ENCODE measurements around the gene STIM1. TPM values are rescaled to one million over a fixed set of nuclear protein-coding genes. Genes with fewer than 3 reads are reported as not detected.

The STIM1 gene
- total RNA-seq, 1 experiment from 2014 or later = 15.2 TPM

DNA sequence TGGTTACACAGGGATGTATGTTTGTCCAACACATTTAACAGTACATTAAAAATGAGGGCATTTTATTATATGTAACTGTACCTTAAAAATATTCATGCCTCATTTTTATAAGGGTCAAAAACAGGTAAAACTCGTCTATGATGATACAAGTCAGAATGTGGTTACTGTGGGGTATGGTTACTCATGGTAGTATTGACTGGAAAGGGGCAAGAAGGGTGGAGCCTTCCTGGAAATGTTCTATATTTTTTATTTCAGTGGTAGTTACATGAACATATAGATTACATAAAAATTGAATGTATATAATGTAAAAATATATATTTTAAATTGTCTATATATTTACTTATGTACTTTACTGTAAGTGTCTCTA lies 99.8 kb downstream of the STIM1 start:
- no peak for DNase-seq
- H3K27ac Mint-ChIP-seq = no peak overlapping the region
- H3K36me3 Mint-ChIP-seq (ENCODE audit: insufficient read depth in 1 of 3, low read depth in 3 of 3) = no peaks in the 10 kb centered on the region
- Histone ChIP-seq H3K4me1 (ENCODE audit: insufficient read depth, low read length) (no peaks in the 10 kb centered on the region; the same call in 1 of the 2 replicates), H3K9me3 (ENCODE audit: control insufficient read depth, low read depth, low read length) (no peaks in the 10 kb centered on the region), H3K4ac (ENCODE audit: low read depth, low read length) (no peak overlapping the region), H2AK5ac (ENCODE audit: insufficient read length, low read length) (no peak overlapping the region), H2BK20ac (ENCODE audit: low read depth, low read length, poor library complexity, severe bottlenecking) (no peak overlapping the region), H2BK15ac (ENCODE audit: low read depth, low read length) (no peak overlapping the region), H4K20me1 (ENCODE audit: control insufficient read depth, insufficient read depth, insufficient read length) (no peaks in the 10 kb centered on the region), H3K23me2 (ENCODE audit: insufficient read length, low read depth, low read length, poor library complexity, severe bottlenecking) (no peaks in the 10 kb centered on the region), H3K18ac (ENCODE audit: insufficient read length, low read depth, low read length) (no peak overlapping the region), H2AFZ (ENCODE audit: low read length) (no peak overlapping the region), H3K27ac (ENCODE audit: insufficient read length, low read depth, low read length) (no peak overlapping the region), H3T11ph (ENCODE audit: low read length) (no peak overlapping the region), H3K79me2 (ENCODE audit: insufficient read depth, low read length) (no peaks in the 10 kb centered on the region), H2BK120ac (ENCODE audit: low read depth, low read length, poor library complexity, severe bottlenecking) (no peak overlapping the region), H3K4me2 (ENCODE audit: insufficient read depth, insufficient read length, low read length) (no peak overlapping the region), H3K23ac (ENCODE audit: insufficient read length, low read depth, low read length) (no peak overlapping the region), H4K5ac (ENCODE audit: insufficient read length, low read depth, low read length) (no peak overlapping the region), H4K8ac (replicated peaks; ENCODE audit: insufficient read length, low read depth, low read length) (no peak overlapping the region), H3K27me3 (ENCODE audit: insufficient read depth, low read length) (no peaks in the 10 kb centered on the region), H2BK5ac (ENCODE audit: insufficient read length, low read length) (no peak overlapping the region), H3K56ac (ENCODE audit: insufficient read length, low read depth, low read length) (no peak overlapping the region), H4K91ac (ENCODE audit: insufficient read length, low read depth, low read length) (no peak overlapping the region), H3K9ac (ENCODE audit: extremely low read depth, insufficient read length, low read length) (no peak overlapping the region), H3K79me1 (ENCODE audit: insufficient read depth, low read depth, low read length, poor library complexity, severe bottlenecking) (no peaks in the 10 kb centered on the region), H2BK12ac (ENCODE audit: insufficient read length, low read depth, low read length) (no peak overlapping the region), H3K14ac (ENCODE audit: insufficient read depth, low read length) (no peak overlapping the region)
- H3K9me3 Mint-ChIP-seq = no peaks in the 10 kb centered on the region
- H3K27me3 Mint-ChIP-seq (ENCODE audit: low read depth) = no peaks in the 10 kb centered on the region
- no peak for TF ChIP-seq CTCF (conservative IDR thresholded peaks at IDR 0.05)
- H3K4me1 Mint-ChIP-seq = peaks cover 8 to 11% of the 10 kb centered on the region in 2 experiments
- H3K4me3 Mint-ChIP-seq = no peak overlapping the region
- no CpG with 5 or more reads among the region's 1 CpG for WGBS (ENCODE audit: extremely low coverage, insufficient read length, low lambda C conversion rate)

Measured in H9 (cell line).